ENCODE results near the gene MMD2.

- TF ChIP-seq EZH2phosphoT487 (IDR thresholded peaks at IDR 0.05; ENCODE audit: insufficient read depth, low read depth) = no peak
- no peak for TF ChIP-seq EZH2 (IDR thresholded peaks at IDR 0.05; ENCODE audit: insufficient read depth, poor library complexity, severe bottlenecking)
These were observed 13.0 kb downstream of the MMD2 start for GRCh38 chr7:4945949-4946348.

Measured in GM23248 (cell line).